NOMO-1 (cell line): ENCODE data around the gene ARIH1.

Experiments used
- DNase-seq, 2 experiments: peaks; one replicate each; lab custom pipeline; 2025; ENCODE audit not compliant: unreplicated experiment in 2 of 2; lab: John Stamatoyannopoulos, UW

ARIH1 gene

GRCh38 chr15:72486144-72486543, 12.0 kb downstream of the ARIH1 start:
- no peak for DNase-seq

DNA sequence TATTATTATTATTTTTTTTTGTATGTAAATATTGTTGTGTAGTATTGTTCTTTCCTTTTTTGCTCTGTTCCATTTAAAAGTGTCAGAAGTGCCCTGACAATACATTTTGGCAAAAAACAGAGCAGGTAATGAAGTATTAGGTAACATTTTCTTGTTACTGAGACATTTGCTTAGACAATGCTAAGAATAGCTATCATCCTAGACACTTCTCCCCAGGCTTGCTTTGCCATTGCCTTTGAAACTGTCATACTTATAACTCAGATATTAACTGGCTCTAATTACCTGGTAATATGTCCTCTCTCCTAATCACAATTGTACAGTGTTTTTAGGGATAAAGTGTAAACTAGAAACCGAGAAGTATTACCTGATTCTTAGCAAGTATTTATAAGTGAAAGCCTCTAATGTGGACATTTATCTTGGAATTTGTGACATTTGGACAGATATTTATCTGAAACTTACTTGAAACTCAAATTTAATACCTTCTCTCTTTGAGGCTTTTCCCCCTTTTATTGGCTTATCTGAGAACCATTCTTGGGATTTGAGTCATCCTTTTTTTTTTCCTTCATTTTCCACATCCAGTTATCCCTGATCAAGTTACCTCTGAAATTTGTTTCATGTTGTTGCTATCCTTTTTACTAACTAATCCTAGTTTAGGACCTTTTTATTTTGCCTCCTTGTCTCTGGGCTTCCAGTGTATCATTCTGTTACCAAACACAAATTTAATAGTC, 13.1 kb downstream of the ARIH1 start:
- no peak for DNase-seq

- no peak for DNase-seq
These were observed 14.4 kb downstream of the ARIH1 start for GRCh38 chr15:72488558-72488957.

- no peak for DNase-seq
These were observed 15.9 kb downstream of the ARIH1 start for GRCh38 chr15:72489943-72490554.

DNA sequence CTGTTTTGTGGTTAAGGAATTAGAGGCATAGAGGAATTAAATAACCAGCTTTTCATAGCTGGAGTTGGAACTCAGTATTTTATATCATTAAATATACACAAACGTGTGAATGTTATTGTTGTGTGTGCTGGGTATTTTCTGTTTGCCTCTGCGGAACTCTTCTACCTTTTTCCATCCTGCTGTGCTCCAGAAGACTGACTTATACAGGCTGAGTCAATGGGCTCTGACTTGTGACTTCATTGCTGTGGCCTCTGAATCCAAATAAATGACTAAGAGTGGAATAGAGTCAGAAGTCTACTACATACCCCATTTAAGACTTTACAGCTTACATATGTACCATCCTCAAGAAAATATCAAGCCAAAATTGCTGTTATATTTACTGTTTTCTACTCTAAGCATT, 17.6 kb downstream of the ARIH1 start:
- DNase-seq: no peak

GRCh38 chr15:72492733-72493132, 18.6 kb downstream of the ARIH1 start:
- DNase-seq: no peak

GRCh38 chr15:72493220-72493619, 19.1 kb downstream of the ARIH1 start:
- no peak for DNase-seq

- no peak for DNase-seq
These were observed 20.9 kb downstream of the ARIH1 start for GRCh38 chr15:72495007-72495406.

- DNase-seq: no peak
These were observed 22.7 kb downstream of the ARIH1 start for GRCh38 chr15:72496783-72497182.

DNA sequence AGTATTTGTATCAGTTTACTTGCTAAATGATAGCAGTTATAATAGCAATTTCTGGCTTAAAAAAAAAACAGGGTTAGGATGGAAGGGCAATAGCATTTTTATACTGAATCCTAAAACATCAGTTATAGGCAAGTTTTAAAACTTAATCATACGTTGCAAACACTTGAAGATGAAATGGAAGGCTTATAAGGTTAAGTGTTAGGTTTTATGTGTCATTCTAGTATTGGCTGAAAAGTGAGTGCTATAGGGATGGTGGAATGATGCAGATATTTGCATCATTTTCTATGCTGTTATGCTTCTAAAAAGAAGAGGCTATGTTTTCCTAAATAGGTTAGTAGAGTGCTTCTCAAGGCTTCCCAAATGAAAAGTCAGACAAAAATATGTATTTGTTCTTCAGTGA, 23.3 kb downstream of the ARIH1 start:
- DNase-seq: no peak

DNA sequence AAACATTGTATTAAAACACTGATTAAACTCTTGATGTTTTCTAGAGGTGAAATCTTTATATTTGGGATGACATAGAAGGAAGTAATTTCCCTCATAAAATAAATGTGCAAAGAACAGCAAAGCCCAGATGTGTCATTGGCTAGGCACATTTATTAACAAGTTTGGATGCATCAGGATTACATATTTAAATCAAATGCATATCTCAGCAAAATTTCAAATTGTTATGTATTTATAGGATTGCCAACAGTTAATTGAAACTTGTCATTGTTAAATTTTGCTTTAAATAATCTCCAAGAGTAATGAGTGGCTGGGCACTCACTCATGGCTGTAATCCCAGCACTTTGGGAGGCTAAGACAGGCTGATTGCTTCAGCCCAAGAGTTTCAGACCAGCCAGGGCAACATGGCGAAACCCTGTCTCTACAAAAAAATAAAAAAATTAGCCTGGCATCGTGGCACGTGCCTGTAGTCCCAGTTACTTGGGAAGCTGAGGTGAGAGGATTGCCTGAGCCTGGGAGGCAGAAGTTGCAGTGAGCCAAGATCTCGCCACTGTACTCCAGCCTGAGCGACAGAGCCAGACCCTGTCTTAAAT, 28.2 kb downstream of the ARIH1 start:
- DNase-seq: no peak

- DNase-seq: no peak
These were observed 29.0 kb downstream of the ARIH1 start for GRCh38 chr15:72503147-72503546.

GRCh38 chr15:72507402-72508092, 33.4 kb downstream of the ARIH1 start:
- DNase-seq: no peak

- no peak for DNase-seq
These were observed 35.4 kb downstream of the ARIH1 start for GRCh38 chr15:72509484-72509883.

GRCh38 chr15:72511536-72511935, 37.4 kb downstream of the ARIH1 start:
- DNase-seq: no peak

DNA sequence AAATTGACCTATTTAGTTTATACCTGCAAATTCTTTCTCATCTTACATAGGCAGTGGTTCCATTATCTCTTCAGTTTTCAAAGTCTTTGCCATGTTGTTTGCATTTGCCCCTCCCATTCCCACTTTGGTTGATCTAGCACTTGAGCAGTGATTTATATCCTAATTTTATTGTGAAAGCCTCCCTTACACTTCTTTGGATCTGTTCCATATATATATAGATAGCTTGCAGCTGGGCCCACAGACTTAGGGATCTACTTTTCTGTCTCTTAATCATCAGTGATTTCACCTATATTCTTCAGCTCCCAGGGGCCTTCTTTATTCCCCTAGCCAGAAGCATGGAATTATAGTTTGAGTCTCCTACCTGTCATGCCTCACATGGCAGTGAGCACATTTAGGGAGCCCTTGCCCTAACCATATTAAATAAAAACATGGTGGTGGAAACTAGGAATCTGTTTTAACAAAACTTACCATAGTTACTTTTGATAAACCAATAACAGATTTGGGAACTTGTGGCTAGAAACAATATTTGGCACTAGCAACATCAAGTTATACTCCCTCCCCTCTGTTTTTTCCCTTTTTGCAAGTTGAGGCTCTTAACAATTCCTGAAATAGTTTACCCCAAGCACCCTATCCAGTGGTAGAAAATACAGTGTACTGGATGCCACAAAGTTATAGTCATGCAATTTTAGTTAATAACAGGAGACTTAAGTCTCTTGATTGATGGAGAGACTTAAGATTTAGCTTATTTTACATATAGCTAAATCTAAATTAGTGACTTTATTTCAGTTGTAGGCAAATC, 41.7 kb downstream of the ARIH1 start:
- no peak for DNase-seq

GRCh38 chr15:72516777-72517176, 42.6 kb downstream of the ARIH1 start:
- no peak for DNase-seq

- no peak for DNase-seq
These were observed 47.6 kb downstream of the ARIH1 start for GRCh38 chr15:72521682-72522081.

- DNase-seq: no peak
These were observed 59.0 kb downstream of the ARIH1 start for GRCh38 chr15:72532991-72533601.

- no peak for DNase-seq
These were observed 60.4 kb downstream of the ARIH1 start for GRCh38 chr15:72534523-72534922.
